SK-N-SH (cell line): Measurements from ENCODE around the gene CCNL2.

Experiments used
- EP300 ChIP-seq, 2 experiments: IDR thresholded peaks; 2 replicates each; pipeline versions ENCODE4 v1.4.0 to v1.6.1; 2012; ENCODE audit warnings: borderline replicate concordance in 1 of 2, low read depth in 1 of 2, low read length in 1 of 2
- FOXM1 ChIP-seq: IDR thresholded peaks from 2 replicates; pipeline ENCODE4 v1.4.0; 2012; ENCODE audit warnings: low read depth, mild to moderate bottlenecking
- JUND ChIP-seq: IDR thresholded peaks from 2 replicates; pipeline ENCODE4 v1.4.0; 2012
- POLR2AphosphoS5 ChIP-seq: IDR thresholded peaks from 2 replicates; pipeline ENCODE4 v1.6.1; 2012; ENCODE audit warnings: low read depth, low read length
- RAD21 ChIP-seq: IDR thresholded peaks from 2 replicates; pipeline ENCODE4 v1.6.1; 2012; ENCODE audit warnings: mild to moderate bottlenecking, low read length
- RXRA ChIP-seq: IDR thresholded peaks from 2 replicates; pipeline ENCODE4 v1.4.0; 2012; ENCODE audit warnings: low read depth, mild to moderate bottlenecking, borderline replicate concordance
- SMC3 ChIP-seq: IDR thresholded peaks from 2 replicates; pipeline ENCODE4 v1.6.1; 2012; ENCODE audit warnings: low read depth, low read length, improper control_type of control experiment
- YY1 ChIP-seq: IDR thresholded peaks from 2 replicates; pipeline ENCODE4 v1.4.0; 2012; ENCODE audit warnings: low read depth, mild to moderate bottlenecking
- TF ChIP-seq, protein P1 (sequence below): fragments of 200-600 bp; sonication (generic); IDR thresholded peaks from 2 replicates; pipeline ENCODE4 v1.6.1; 2017; ENCODE audit warnings: antibody characterized with exemption, mild to moderate bottlenecking, moderate library complexity
- TF ChIP-seq, protein P2 (sequence below): IDR thresholded peaks from 2 replicates; pipeline ENCODE4 v1.4.0; 2012; ENCODE audit warnings: low read depth, borderline replicate concordance
- TF ChIP-seq, protein P3 (sequence below): IDR thresholded peaks from 2 replicates; pipeline ENCODE4; 2012
- TF ChIP-seq, protein P4 (sequence below): IDR thresholded peaks from 2 replicates; pipeline ENCODE4 v1.6.1; 2012; ENCODE audit warnings: mild to moderate bottlenecking, low read depth, low read length, moderate library complexity
- TF ChIP-seq, protein P5 (sequence below): IDR thresholded peaks from 2 replicates; pipeline ENCODE4 v1.4.0; 2012; ENCODE audit warnings: low read depth, borderline replicate concordance
- TF ChIP-seq, protein P6 (sequence below): IDR thresholded peaks from 2 replicates; pipeline ENCODE4 v1.4.0; 2012; ENCODE audit warnings: low read depth

DNA sequence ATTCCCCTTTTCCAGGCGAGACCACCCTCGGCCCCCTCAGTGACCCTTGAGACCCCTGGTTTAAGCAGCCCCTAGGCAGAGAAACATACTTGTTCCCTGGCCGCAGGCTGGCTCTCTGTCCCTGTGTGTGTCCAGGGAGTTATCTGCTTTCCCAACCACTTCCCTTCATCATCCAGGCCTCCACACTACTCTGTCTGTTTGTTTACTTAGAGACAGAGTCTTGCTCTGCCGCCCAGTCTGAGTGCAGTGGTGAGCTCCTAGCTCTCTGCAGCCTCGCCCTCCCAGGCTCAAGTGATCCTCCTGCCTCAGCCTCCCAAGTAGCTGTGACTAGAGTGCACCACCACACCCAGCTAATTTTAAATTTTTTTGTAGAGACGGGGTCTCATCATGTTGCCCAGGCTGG, 30.5 kb upstream of the CCNL2 start:
- TF ChIP-seq POLR2AphosphoS5, result no peak
- TF ChIP-seq FOXM1, result no peak
- no peak for TF ChIP-seq RAD21
- TF ChIP-seq RXRA, result no peak
- no peak for TF ChIP-seq EP300 (IDR thresholded peaks at IDR 0.05; ENCODE audit: borderline replicate concordance in 1 of 2, low read depth in 1 of 2, low read length in 1 of 2)
- TF ChIP-seq, protein P1, sequence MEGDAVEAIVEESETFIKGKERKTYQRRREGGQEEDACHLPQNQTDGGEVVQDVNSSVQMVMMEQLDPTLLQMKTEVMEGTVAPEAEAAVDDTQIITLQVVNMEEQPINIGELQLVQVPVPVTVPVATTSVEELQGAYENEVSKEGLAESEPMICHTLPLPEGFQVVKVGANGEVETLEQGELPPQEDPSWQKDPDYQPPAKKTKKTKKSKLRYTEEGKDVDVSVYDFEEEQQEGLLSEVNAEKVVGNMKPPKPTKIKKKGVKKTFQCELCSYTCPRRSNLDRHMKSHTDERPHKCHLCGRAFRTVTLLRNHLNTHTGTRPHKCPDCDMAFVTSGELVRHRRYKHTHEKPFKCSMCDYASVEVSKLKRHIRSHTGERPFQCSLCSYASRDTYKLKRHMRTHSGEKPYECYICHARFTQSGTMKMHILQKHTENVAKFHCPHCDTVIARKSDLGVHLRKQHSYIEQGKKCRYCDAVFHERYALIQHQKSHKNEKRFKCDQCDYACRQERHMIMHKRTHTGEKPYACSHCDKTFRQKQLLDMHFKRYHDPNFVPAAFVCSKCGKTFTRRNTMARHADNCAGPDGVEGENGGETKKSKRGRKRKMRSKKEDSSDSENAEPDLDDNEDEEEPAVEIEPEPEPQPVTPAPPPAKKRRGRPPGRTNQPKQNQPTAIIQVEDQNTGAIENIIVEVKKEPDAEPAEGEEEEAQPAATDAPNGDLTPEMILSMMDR, result no peak
- TF ChIP-seq, protein P2, sequence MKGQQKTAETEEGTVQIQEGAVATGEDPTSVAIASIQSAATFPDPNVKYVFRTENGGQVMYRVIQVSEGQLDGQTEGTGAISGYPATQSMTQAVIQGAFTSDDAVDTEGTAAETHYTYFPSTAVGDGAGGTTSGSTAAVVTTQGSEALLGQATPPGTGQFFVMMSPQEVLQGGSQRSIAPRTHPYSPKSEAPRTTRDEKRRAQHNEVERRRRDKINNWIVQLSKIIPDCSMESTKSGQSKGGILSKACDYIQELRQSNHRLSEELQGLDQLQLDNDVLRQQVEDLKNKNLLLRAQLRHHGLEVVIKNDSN, result no peak
- TF ChIP-seq, protein P3, sequence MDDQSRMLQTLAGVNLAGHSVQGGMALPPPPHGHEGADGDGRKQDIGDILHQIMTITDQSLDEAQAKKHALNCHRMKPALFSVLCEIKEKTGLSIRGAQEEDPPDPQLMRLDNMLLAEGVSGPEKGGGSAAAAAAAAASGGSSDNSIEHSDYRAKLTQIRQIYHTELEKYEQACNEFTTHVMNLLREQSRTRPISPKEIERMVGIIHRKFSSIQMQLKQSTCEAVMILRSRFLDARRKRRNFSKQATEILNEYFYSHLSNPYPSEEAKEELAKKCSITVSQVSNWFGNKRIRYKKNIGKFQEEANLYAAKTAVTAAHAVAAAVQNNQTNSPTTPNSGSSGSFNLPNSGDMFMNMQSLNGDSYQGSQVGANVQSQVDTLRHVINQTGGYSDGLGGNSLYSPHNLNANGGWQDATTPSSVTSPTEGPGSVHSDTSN, result no peak
- no peak for TF ChIP-seq SMC3
- TF ChIP-seq, protein P4, sequence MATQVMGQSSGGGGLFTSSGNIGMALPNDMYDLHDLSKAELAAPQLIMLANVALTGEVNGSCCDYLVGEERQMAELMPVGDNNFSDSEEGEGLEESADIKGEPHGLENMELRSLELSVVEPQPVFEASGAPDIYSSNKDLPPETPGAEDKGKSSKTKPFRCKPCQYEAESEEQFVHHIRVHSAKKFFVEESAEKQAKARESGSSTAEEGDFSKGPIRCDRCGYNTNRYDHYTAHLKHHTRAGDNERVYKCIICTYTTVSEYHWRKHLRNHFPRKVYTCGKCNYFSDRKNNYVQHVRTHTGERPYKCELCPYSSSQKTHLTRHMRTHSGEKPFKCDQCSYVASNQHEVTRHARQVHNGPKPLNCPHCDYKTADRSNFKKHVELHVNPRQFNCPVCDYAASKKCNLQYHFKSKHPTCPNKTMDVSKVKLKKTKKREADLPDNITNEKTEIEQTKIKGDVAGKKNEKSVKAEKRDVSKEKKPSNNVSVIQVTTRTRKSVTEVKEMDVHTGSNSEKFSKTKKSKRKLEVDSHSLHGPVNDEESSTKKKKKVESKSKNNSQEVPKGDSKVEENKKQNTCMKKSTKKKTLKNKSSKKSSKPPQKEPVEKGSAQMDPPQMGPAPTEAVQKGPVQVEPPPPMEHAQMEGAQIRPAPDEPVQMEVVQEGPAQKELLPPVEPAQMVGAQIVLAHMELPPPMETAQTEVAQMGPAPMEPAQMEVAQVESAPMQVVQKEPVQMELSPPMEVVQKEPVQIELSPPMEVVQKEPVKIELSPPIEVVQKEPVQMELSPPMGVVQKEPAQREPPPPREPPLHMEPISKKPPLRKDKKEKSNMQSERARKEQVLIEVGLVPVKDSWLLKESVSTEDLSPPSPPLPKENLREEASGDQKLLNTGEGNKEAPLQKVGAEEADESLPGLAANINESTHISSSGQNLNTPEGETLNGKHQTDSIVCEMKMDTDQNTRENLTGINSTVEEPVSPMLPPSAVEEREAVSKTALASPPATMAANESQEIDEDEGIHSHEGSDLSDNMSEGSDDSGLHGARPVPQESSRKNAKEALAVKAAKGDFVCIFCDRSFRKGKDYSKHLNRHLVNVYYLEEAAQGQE, result no peak
- TF ChIP-seq, protein P5, sequence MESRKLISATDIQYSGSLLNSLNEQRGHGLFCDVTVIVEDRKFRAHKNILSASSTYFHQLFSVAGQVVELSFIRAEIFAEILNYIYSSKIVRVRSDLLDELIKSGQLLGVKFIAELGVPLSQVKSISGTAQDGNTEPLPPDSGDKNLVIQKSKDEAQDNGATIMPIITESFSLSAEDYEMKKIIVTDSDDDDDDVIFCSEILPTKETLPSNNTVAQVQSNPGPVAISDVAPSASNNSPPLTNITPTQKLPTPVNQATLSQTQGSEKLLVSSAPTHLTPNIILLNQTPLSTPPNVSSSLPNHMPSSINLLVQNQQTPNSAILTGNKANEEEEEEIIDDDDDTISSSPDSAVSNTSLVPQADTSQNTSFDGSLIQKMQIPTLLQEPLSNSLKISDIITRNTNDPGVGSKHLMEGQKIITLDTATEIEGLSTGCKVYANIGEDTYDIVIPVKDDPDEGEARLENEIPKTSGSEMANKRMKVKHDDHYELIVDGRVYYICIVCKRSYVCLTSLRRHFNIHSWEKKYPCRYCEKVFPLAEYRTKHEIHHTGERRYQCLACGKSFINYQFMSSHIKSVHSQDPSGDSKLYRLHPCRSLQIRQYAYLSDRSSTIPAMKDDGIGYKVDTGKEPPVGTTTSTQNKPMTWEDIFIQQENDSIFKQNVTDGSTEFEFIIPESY, result no peak
- TF ChIP-seq, protein P6, sequence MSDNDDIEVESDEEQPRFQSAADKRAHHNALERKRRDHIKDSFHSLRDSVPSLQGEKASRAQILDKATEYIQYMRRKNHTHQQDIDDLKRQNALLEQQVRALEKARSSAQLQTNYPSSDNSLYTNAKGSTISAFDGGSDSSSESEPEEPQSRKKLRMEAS, result no peak
- no peak for TF ChIP-seq YY1
- TF ChIP-seq JUND, result no peak
